ENCODE data around the gene IL1R2. TPM values are rescaled to one million over a fixed set of nuclear protein-coding genes. Genes with fewer than 3 reads are reported as not detected.

Gene IL1R2
- polyA plus RNA-seq, 5 donors = 0.24 to 0.90 (median 0.69) TPM

Other genes starting within 250 kb of the IL1R2 start
- 100 to 1,000 TPM in 4 of 5 donors, 10 to 100 TPM in 1; 82.9 to 144 (median 115) TPM for gene IL1R1, start 150.8 kb downstream of the IL1R2 start, polyA plus RNA-seq (ENCODE audit: insufficient read depth in 1 of 5, insufficient read length in 5 of 5, low replicate concordance in 1 of 5)
- gene IL1RL2, start 195.1 kb downstream of the IL1R2 start, polyA plus RNA-seq (ENCODE audit: insufficient read depth in 1 of 5, insufficient read length in 5 of 5, low replicate concordance in 1 of 5) = 1 to 10 TPM in 4 of 5 donors, under 1 TPM in 1; 0.96 to 1.8 (median 1.3) TPM